ENCODE results near the gene SPR. TPM values are rescaled to one million over a fixed set of nuclear protein-coding genes. Genes with fewer than 3 reads are reported as not detected.

SPR gene
- polyA plus RNA-seq, 1 of the 3 experiments (the other 2 are of a cell fraction): 25.7 TPM

DNA sequence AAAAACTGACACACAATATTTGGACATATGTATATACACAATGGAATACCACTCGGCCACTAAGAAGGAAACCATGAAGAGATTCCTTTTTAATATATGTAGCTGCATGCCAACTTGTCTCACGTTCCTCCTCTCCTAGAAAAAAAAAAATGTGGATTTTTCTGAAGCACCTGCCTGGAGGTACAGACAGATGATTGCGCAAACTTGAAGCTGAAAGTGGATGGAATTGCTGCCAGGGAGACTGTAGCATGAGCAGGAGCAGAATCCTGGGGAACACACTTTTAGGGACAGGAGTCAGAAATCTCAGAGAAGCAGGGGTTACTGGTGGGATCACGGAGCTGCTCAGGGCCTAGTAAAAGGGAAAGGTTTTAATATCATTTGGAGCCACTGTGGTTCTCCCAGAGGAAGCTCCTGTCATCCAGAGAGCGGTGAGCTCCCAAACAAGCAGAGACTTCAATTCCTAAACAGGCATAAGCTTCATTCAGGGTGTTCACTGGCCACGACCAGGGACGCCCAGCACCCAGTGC lies 640 bp upstream of the SPR start:
- Histone ChIP-seq H3K27me3 (ENCODE audit: insufficient read depth) (no peaks in the 10 kb centered on the region), H3K36me3 (replicated peaks in 1 of 2; ENCODE audit: control insufficient read depth in 1 of 2, insufficient read depth in 2 of 2, low read length in 1 of 2) (peaks cover 0 to 2% of the 10 kb centered on the region in 2 experiments), H3K27ac (ENCODE audit: low read depth in 2 of 2, low read length in 1 of 2) (peak overlapping the region in 1 of 2 experiments; percentile 74; a peak in 2 of 4 replicates), H4K20me1 (ENCODE audit: insufficient read depth) (peaks cover 6% of the 10 kb centered on the region; the same call in 1 of the 2 replicates), H3K4me3 (ENCODE audit: low read depth in 2 of 2, low read length in 1 of 2) (peak overlapping the region; percentile 70 to 95), H3K9ac (peak overlapping the region; percentile 67; the same call in 1 of the 2 replicates), H3K4me2 (peak overlapping the region; percentile 99), H2AFZ (ENCODE audit: low read depth) (peak overlapping the region; percentile 98), H3K9me2 (no peaks in the 10 kb centered on the region), H3K79me2 (ENCODE audit: insufficient read depth) (no peaks in the 10 kb centered on the region), H3K9me3 (no peaks in the 10 kb centered on the region), H3F3A (replicated peaks; ENCODE audit: insufficient read depth) (peaks cover 3% of the 10 kb centered on the region), H3K4me1 (ENCODE audit: control insufficient read depth in 1 of 2, insufficient read depth in 2 of 2, low read depth in 1 of 2, low read length in 1 of 2) (peaks cover 6 to 12% of the 10 kb centered on the region in 2 experiments; a peak in 2 of 4 replicates)
- TF ChIP-seq POLR2AphosphoS5 (IDR thresholded peaks at IDR 0.05; ENCODE audit: low read depth, low read length) (no peak), TAF1 (IDR thresholded peaks at IDR 0.05; ENCODE audit: borderline replicate concordance, low read depth, low read length) (no peak), EZH2phosphoT487 (IDR thresholded peaks at IDR 0.05; ENCODE audit: borderline replicate concordance, low read depth) (no peak), GABPA (IDR thresholded peaks at IDR 0.05; ENCODE audit: low read depth) (no peak), CHD2 (IDR thresholded peaks at IDR 0.05; ENCODE audit: low read length, partially characterized antibody) (no peak), MEF2A (IDR thresholded peaks at IDR 0.05; ENCODE audit: borderline replicate concordance, low read depth) (no peak), SIN3A (IDR thresholded peaks at IDR 0.05; ENCODE audit: borderline replicate concordance, low read depth, low read length) (no peak)
- TF ChIP-seq, protein P1, sequence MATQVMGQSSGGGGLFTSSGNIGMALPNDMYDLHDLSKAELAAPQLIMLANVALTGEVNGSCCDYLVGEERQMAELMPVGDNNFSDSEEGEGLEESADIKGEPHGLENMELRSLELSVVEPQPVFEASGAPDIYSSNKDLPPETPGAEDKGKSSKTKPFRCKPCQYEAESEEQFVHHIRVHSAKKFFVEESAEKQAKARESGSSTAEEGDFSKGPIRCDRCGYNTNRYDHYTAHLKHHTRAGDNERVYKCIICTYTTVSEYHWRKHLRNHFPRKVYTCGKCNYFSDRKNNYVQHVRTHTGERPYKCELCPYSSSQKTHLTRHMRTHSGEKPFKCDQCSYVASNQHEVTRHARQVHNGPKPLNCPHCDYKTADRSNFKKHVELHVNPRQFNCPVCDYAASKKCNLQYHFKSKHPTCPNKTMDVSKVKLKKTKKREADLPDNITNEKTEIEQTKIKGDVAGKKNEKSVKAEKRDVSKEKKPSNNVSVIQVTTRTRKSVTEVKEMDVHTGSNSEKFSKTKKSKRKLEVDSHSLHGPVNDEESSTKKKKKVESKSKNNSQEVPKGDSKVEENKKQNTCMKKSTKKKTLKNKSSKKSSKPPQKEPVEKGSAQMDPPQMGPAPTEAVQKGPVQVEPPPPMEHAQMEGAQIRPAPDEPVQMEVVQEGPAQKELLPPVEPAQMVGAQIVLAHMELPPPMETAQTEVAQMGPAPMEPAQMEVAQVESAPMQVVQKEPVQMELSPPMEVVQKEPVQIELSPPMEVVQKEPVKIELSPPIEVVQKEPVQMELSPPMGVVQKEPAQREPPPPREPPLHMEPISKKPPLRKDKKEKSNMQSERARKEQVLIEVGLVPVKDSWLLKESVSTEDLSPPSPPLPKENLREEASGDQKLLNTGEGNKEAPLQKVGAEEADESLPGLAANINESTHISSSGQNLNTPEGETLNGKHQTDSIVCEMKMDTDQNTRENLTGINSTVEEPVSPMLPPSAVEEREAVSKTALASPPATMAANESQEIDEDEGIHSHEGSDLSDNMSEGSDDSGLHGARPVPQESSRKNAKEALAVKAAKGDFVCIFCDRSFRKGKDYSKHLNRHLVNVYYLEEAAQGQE (IDR thresholded peaks at IDR 0.05; ENCODE audit: low read depth, low read length): no peak
- TF ChIP-seq, protein P2, sequence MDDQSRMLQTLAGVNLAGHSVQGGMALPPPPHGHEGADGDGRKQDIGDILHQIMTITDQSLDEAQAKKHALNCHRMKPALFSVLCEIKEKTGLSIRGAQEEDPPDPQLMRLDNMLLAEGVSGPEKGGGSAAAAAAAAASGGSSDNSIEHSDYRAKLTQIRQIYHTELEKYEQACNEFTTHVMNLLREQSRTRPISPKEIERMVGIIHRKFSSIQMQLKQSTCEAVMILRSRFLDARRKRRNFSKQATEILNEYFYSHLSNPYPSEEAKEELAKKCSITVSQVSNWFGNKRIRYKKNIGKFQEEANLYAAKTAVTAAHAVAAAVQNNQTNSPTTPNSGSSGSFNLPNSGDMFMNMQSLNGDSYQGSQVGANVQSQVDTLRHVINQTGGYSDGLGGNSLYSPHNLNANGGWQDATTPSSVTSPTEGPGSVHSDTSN (IDR thresholded peaks at IDR 0.05): no peak
- TF ChIP-seq, protein P3, sequence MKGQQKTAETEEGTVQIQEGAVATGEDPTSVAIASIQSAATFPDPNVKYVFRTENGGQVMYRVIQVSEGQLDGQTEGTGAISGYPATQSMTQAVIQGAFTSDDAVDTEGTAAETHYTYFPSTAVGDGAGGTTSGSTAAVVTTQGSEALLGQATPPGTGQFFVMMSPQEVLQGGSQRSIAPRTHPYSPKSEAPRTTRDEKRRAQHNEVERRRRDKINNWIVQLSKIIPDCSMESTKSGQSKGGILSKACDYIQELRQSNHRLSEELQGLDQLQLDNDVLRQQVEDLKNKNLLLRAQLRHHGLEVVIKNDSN (IDR thresholded peaks at IDR 0.05; ENCODE audit: borderline replicate concordance, low read depth): no peak
- TF ChIP-seq, protein P4, sequence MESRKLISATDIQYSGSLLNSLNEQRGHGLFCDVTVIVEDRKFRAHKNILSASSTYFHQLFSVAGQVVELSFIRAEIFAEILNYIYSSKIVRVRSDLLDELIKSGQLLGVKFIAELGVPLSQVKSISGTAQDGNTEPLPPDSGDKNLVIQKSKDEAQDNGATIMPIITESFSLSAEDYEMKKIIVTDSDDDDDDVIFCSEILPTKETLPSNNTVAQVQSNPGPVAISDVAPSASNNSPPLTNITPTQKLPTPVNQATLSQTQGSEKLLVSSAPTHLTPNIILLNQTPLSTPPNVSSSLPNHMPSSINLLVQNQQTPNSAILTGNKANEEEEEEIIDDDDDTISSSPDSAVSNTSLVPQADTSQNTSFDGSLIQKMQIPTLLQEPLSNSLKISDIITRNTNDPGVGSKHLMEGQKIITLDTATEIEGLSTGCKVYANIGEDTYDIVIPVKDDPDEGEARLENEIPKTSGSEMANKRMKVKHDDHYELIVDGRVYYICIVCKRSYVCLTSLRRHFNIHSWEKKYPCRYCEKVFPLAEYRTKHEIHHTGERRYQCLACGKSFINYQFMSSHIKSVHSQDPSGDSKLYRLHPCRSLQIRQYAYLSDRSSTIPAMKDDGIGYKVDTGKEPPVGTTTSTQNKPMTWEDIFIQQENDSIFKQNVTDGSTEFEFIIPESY (IDR thresholded peaks at IDR 0.05; ENCODE audit: borderline replicate concordance, low read depth): no peak
- CTCF ChIA-PET: interaction anchor here (0.6 to 3.2 kb wide), 30 partner anchors 10 to 1376 kb away, joined by 3 to 42 read pairs (median 4); no protein-coding TSS in a partner anchor
- no peak for DNase-seq
- POLR2A ChIA-PET: no interaction called here
- WGBS (ENCODE audit: low lambda C conversion rate): 84% methylated on average over 5 of the region's 7 CpGs
